GM23338 (cell line): ENCODE data around the gene MEIOSIN. TPM values are rescaled to one million over a fixed set of nuclear protein-coding genes. Genes with fewer than 3 reads are reported as not detected.

ENCODE experiments used
- ATAC-seq: fragments of 200-7000 bp; cut with Tn5 transposase; 3 replicates; pipeline ENCODE4 v1.9.1; 2020
- DNase-seq: peaks from one replicate; pipeline ENCODE4 v3.0.0-alpha.2; 2015; ENCODE audit warnings: low spot score
- H2AFZ ChIP-seq: fragments of 200-600 bp; sonication (generic); 2 replicates; pipeline ENCODE4 v1.8.0; 2016; ENCODE audit warnings: antibody characterized with exemption, mild to moderate bottlenecking, moderate library complexity
- H3F3A ChIP-seq: fragments of 200-600 bp; sonication (generic); replicated peaks from 2 replicates; pipeline ENCODE4 v1.8.0; 2017; ENCODE audit warnings: antibody characterized with exemption, mixed run types, low read depth
- H3K27ac ChIP-seq: fragments of 200-600 bp; sonication (generic); 2 replicates; pipeline ENCODE4 v1.6.1; 2016; ENCODE audit warnings: low read depth
- H3K27me3 ChIP-seq: fragments of 200-600 bp; sonication (generic); 2 replicates; pipeline ENCODE4 v1.8.0; 2016; ENCODE audit warnings: mild to moderate bottlenecking, mixed run types, moderate library complexity; ENCODE audit not compliant: insufficient read depth
- H3K36me3 ChIP-seq: fragments of 200-600 bp; sonication (generic); 2 replicates; pipeline ENCODE4 v1.8.0; 2016; ENCODE audit warnings: mild to moderate bottlenecking; ENCODE audit not compliant: insufficient read depth
- H3K4me1 ChIP-seq: fragments of 200-600 bp; sonication (generic); 2 replicates; pipeline ENCODE4 v1.8.0; 2016; ENCODE audit warnings: mild to moderate bottlenecking, moderate library complexity; ENCODE audit not compliant: insufficient read depth
- H3K4me2 ChIP-seq: fragments of 200-600 bp; sonication (generic); 2 replicates; pipeline ENCODE4 v1.7.1; 2017; ENCODE audit warnings: mixed run types
- H3K4me3 ChIP-seq: fragments of 200-600 bp; sonication (generic); 2 replicates; pipeline ENCODE4 v1.6.1; 2016; ENCODE audit warnings: mixed run types
- H3K79me2 ChIP-seq: fragments of 200-600 bp; sonication (generic); replicated peaks from 2 replicates; pipeline ENCODE4 v1.8.0; 2017; ENCODE audit warnings: mild to moderate bottlenecking; ENCODE audit not compliant: insufficient read depth
- H3K9me2 ChIP-seq: fragments of 200-600 bp; sonication (generic); 2 replicates; pipeline ENCODE4 v1.8.0; 2017; ENCODE audit not compliant: insufficient read depth
- H4K20me1 ChIP-seq: fragments of 200-600 bp; sonication (generic); replicated peaks from 2 replicates; pipeline ENCODE4 v1.8.0; 2017; ENCODE audit warnings: mild to moderate bottlenecking; ENCODE audit not compliant: insufficient read depth
- H3K27ac Mint-ChIP-seq: 2 replicates; pipeline ENCODE4 v1.8.0; 2020; ENCODE audit warnings: inconsistent platforms, mild to moderate bottlenecking, moderate library complexity, mixed read lengths
- H3K27me3 Mint-ChIP-seq: 3 replicates; pipeline ENCODE4 v1.8.0; 2022; ENCODE audit warnings: low read depth, mild to moderate bottlenecking, moderate library complexity, mixed read lengths, inconsistent platforms; ENCODE audit not compliant: insufficient read depth, poor library complexity
- H3K36me3 Mint-ChIP-seq: 3 replicates; pipeline ENCODE4 v1.8.0; 2021; ENCODE audit warnings: low read depth, mild to moderate bottlenecking, inconsistent platforms, moderate library complexity, mixed read lengths
- H3K4me1 Mint-ChIP-seq: 3 replicates; pipeline ENCODE4 v1.8.0; 2020; ENCODE audit warnings: mild to moderate bottlenecking, inconsistent platforms, mixed read lengths
- H3K4me3 Mint-ChIP-seq: 3 replicates; pipeline ENCODE4 v1.8.0; 2021; ENCODE audit warnings: moderate library complexity, mild to moderate bottlenecking, inconsistent platforms, mixed read lengths
- H3K9me3 Mint-ChIP-seq: 3 replicates; pipeline ENCODE4 v1.8.0; 2020; ENCODE audit warnings: moderate library complexity, mild to moderate bottlenecking, inconsistent platforms, mixed read lengths
- CTCF ChIP-seq, 2 experiments: fragments of 200-600 bp in 1 of 2; sonication (generic) in 1 of 2; conservative IDR thresholded peaks; 2 replicates each; pipeline versions ENCODE4 v1.5.1 to v1.6.1; 2016 to 2017; ENCODE audit warnings: antibody characterized with exemption in 2 of 2, low read depth in 2 of 2, mild to moderate bottlenecking in 2 of 2, moderate library complexity in 1 of 2
- EZH2 ChIP-seq: fragments of 200-600 bp; sonication (generic); IDR thresholded peaks from one replicate; pipeline ENCODE4 v1.8.0; 2017; ENCODE audit warnings: antibody characterized with exemption, mild to moderate bottlenecking, low read depth; ENCODE audit not compliant: unreplicated experiment
- EZH2phosphoT487 ChIP-seq: fragments of 200-600 bp; sonication (generic); IDR thresholded peaks from one replicate; pipeline ENCODE4 v1.8.1; 2018; ENCODE audit warnings: antibody characterized with exemption; ENCODE audit not compliant: unreplicated experiment
- JUNB ChIP-seq: IDR thresholded peaks from one replicate; pipeline ENCODE4 v1.6.1; 2016; ENCODE audit warnings: antibody characterized with exemption; ENCODE audit not compliant: unreplicated experiment
- STAT1 ChIP-seq: IDR thresholded peaks from one replicate; pipeline ENCODE4 v1.6.1; 2016; ENCODE audit warnings: antibody characterized with exemption; ENCODE audit not compliant: unreplicated experiment
- ZNF114 ChIP-seq: fragments of 250-450 bp; sonication (Bioruptor Pico); IDR thresholded peaks from 2 replicates; pipeline ENCODE4 v1.5.0; 2020; ENCODE audit warnings: mild to moderate bottlenecking, moderate library complexity
- polyA plus RNA-seq: library from polyadenylated mRNA; unstranded; fragments of >200 nt; fragmentation: Nextera tagmentation; extraction: Ambion mirVana; gene quantifications from 2 replicates; pipeline ENCODE4 v1.2.1, GENCODE V29; 2016
- total RNA-seq: library from RNA; depleted of rRNA; stranded (reverse); fragments of >200 nt; shearing (Covaris generic); gene quantifications from 2 replicates; pipeline ENCODE4 v1.2.3, GENCODE V29; 2014
- TF ChIP-seq, protein P1 (sequence below): IDR thresholded peaks from one replicate; pipeline ENCODE4 v1.6.1; 2018; ENCODE audit warnings: antibody characterized with exemption; ENCODE audit not compliant: unreplicated experiment

Gene MEIOSIN
- total and polyA plus RNA-seq, 2 experiments from 2014 or later: 0.21 to 0.28 TPM

- TF ChIP-seq EZH2phosphoT487: no peak
- no peak for TF ChIP-seq JUNB
- TF ChIP-seq ZNF114: no peak
- TF ChIP-seq, protein P1, sequence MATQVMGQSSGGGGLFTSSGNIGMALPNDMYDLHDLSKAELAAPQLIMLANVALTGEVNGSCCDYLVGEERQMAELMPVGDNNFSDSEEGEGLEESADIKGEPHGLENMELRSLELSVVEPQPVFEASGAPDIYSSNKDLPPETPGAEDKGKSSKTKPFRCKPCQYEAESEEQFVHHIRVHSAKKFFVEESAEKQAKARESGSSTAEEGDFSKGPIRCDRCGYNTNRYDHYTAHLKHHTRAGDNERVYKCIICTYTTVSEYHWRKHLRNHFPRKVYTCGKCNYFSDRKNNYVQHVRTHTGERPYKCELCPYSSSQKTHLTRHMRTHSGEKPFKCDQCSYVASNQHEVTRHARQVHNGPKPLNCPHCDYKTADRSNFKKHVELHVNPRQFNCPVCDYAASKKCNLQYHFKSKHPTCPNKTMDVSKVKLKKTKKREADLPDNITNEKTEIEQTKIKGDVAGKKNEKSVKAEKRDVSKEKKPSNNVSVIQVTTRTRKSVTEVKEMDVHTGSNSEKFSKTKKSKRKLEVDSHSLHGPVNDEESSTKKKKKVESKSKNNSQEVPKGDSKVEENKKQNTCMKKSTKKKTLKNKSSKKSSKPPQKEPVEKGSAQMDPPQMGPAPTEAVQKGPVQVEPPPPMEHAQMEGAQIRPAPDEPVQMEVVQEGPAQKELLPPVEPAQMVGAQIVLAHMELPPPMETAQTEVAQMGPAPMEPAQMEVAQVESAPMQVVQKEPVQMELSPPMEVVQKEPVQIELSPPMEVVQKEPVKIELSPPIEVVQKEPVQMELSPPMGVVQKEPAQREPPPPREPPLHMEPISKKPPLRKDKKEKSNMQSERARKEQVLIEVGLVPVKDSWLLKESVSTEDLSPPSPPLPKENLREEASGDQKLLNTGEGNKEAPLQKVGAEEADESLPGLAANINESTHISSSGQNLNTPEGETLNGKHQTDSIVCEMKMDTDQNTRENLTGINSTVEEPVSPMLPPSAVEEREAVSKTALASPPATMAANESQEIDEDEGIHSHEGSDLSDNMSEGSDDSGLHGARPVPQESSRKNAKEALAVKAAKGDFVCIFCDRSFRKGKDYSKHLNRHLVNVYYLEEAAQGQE: no peak
- 0 out of 4 replicates have a peak, but pooled peaks of 1 of the 2 experiments have one; percentile 3 for TF ChIP-seq CTCF (conservative IDR thresholded peaks at IDR 0.05; ENCODE audit: low read depth in 2 of 2)
- no peak for TF ChIP-seq EZH2
- no peak for TF ChIP-seq STAT1
These were observed 40.8 kb upstream of the MEIOSIN start, which contains the start of gene QPCTL (continued) for GRCh38 chr19:45692187-45693105.

GRCh38 chr19:45693106-45693788, 40.0 kb upstream of the MEIOSIN start:
- Histone ChIP-seq H3K9me2 (no peaks in the 10 kb centered on the region), H3K27ac (peak overlapping the region; percentile 26; the same call in 1 of the 2 replicates), H2AFZ (no peak overlapping the region), H3K4me2 (peak overlapping the region; percentile 100), H3K27me3 (no peaks in the 10 kb centered on the region), H3K79me2 (peaks cover 31% of the 10 kb centered on the region), H3F3A (peaks cover 11% of the 10 kb centered on the region; the same call in 1 of the 2 replicates), H4K20me1 (peaks cover 17% of the 10 kb centered on the region), H3K36me3 (peaks cover 15% of the 10 kb centered on the region), H3K4me3 (peak overlapping the region; percentile 91), H3K4me1 (peaks cover 9% of the 10 kb centered on the region)
- peak; percentile 34 for ATAC-seq
- Mint-ChIP-seq H3K27me3 (peaks cover 16% of the 10 kb centered on the region), H3K36me3 (peaks cover 52% of the 10 kb centered on the region), H3K4me1 (peaks cover 4% of the 10 kb centered on the region), H3K27ac (peak overlapping the region; percentile 96), H3K4me3 (peak overlapping the region; percentile 95), H3K9me3 (no peaks in the 10 kb centered on the region; the same call in 1 of the 3 replicates)
- TF ChIP-seq JUNB: no peak
- peak; percentile 86 to 94 for TF ChIP-seq CTCF (conservative IDR thresholded peaks at IDR 0.05; ENCODE audit: low read depth in 2 of 2)
- peak; percentile 92 for DNase-seq
